GM19324 (cell line): ENCODE data around the gene YPEL4.

Experiments
- ATAC-seq: cut with Tn5 transposase; IDR thresholded peaks from one replicate; pipeline ENCODE4 v1.9.1; 2021; ENCODE audit warnings: mild to moderate bottlenecking, moderate library complexity; ENCODE audit not compliant: unreplicated experiment, low FRiP score

The YPEL4 gene

GRCh38 chr11:57634311-57634710 lies 15.4 kb downstream of the YPEL4 start:
- no peak for ATAC-seq

DNA sequence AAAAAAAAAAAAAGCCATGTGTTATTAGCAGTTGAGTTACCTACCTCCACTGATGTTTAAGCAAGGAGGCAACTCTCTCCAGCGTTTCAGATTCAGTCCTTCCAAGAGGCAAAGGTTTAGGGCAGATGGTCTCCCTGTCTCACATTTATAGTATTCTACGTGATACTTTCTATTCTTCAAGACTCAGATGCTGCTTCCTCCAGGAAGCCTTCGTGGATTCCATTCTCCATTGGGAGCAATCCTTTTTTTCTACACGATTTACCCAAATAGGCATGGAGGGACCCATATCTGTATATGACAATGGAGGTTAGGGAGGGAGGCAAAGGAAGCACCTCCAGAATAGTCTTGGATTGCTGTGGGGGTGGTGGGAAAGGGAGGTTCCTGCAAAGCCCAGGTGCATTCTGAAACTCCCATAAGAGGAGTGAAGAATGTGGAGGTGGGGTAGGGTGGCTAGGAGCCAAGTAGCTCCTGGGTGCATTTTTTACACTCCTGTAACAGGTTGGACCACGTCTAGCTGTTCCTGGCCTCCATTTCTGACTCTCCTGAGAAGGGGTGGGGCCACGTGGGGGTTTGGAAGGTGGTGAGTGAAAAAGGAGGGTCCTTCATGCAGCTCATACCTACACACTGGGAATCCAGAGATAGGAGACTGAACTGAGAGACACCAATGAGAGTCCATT lies 16.2 kb downstream of the YPEL4 start:
- no peak for ATAC-seq

DNA sequence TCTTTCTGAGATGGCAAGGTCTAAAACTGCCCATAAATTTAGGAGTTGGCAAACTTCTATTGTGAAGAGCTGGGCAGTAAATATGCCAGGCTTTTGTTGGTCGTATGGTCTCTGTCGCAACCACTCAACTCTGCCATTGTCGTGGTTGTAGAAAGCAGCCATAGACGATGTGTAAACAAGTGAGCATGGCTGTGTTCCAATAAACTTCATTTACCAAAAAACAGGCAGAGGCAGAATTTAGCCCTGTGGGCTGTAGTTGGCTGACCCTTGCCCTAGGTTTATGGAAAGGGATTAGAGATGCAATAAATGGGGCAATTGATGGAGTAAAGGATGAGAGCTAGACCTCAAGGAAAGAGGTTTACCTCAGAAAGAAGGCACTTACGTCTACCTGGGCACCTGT lies 17.6 kb downstream of the YPEL4 start:
- no peak for ATAC-seq

DNA sequence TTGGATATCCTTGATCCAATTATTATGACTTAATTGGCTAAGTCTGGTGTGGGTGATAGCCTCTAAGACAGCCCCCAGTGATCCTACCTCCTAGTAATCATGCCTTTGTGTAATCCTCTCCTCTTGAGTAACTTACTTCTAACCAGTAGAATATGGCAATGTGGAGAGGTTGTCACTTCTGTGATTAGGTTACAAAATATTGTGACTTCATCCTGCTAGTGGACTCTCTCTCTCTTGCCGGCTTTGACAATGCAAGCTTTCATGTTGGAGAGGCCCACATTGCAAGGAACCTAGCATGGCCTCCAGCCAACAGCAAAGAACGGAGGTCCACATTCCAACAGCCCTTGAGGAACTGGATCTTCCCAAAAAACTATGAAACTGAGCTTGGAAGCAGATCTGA lies 19.5 kb downstream of the YPEL4 start:
- no peak for ATAC-seq

GRCh38 chr11:57626895-57627294 lies 22.8 kb downstream of the YPEL4 start:
- ATAC-seq = no peak

DNA sequence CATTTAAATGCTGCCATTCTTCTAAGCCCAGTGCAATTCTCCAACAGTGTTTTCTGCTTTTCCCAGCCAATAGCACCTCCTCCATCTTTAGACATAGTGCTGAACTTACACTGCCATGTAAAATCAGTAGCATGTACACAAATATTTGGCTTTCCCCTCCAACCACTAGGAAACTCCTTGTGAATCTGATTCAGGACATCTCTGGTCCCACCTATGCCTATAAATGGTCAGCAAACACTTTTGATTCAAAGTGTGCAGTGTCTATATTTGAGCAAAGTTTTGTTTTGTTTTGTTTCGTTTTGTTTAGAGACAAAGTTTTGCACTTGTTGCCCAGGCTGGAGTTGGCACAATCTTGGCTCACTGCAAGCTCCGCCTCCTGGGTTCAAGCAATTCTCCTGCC lies 24.8 kb downstream of the YPEL4 start:
- ATAC-seq = no peak

- no peak for ATAC-seq
Observed at GRCh38 chr11:57622263-57622662, 27.4 kb downstream of the YPEL4 start.

DNA sequence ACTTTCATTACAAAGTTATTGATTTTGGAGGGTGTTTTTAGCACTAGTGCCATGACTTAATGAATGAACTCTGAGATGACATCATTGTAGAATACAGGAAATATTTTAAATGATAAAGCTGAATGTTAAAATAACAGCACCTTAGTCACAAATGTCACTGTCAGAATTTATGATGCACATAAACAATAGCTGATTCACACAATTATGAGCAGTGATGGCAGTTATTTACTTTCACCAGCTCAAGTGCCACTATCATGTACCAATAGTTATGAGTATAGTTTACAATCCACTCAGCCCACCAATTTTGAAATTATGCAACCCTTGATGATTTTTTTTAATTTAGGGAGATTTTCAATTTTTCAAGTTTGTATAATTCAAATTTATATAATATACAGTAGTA lies 29.2 kb downstream of the YPEL4 start:
- no peak for ATAC-seq

DNA sequence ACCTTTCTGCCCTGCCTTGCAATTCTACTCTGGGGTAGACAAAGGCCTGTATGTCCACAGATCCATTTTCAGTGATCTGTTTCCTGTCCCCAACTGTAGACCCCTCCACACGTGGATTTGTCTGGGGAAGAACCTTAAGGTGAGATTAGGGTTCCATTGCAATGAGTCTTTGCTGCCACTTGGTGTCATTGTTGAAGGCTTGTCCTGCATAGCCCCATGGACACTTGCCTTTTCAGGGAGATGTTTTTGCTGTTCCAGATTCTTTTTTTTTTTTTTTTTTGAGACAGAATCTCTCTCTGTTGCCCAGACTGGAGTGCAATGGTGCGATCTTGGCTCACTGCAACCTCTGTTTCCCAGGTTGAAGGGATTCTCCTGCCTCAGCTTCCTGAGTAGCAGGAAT lies 30.4 kb downstream of the YPEL4 start:
- ATAC-seq = no peak

DNA sequence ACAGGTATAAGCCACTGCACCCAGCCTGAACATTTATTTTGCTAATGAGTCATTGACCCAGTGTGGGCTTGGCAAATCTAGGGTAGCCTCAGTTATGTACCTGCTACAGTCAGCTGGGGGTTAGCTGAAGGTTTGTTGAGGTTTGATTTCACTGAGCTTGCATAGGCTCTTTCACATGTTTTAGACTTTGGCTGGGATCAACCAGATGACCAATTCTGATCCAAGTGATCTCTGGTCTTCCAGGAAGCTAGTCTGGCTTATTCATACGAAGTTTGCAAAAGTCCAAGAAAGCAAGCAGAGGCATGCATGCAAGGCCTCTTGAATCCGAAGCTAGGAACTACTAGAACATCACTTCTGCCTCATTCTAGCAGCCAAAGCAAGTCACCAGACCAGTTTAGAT lies 31.3 kb downstream of the YPEL4 start:
- ATAC-seq = no peak

- ATAC-seq = no peak
Observed at GRCh38 chr11:57616595-57616994, 33.1 kb downstream of the YPEL4 start.

GRCh38 chr11:57615308-57615707 lies 34.4 kb downstream of the YPEL4 start:
- no peak for ATAC-seq

DNA sequence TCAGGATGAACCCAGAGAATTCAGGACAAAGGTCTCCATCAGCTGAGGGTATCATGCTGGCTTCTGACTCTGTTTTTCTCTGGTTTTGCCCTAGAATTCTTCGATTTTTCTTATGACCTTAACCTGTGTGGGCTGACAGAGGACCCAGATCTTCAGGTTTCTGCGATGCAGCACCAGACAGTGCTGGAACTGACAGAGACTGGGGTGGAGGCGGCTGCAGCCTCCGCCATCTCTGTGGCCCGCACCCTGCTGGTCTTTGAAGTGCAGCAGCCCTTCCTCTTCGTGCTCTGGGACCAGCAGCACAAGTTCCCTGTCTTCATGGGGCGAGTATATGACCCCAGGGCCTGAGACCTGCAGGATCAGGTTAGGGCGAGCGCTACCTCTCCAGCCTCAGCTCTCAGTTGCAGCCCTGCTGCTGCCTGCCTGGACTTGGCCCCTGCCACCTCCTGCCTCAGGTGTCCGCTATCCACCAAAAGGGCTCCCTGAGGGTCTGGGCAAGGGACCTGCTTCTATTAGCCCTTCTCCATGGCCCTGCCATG lies 35.4 kb downstream of the YPEL4 start:
- ATAC-seq = no peak

- no peak for ATAC-seq
Observed at GRCh38 chr11:57610170-57610569, 39.5 kb downstream of the YPEL4 start.

DNA sequence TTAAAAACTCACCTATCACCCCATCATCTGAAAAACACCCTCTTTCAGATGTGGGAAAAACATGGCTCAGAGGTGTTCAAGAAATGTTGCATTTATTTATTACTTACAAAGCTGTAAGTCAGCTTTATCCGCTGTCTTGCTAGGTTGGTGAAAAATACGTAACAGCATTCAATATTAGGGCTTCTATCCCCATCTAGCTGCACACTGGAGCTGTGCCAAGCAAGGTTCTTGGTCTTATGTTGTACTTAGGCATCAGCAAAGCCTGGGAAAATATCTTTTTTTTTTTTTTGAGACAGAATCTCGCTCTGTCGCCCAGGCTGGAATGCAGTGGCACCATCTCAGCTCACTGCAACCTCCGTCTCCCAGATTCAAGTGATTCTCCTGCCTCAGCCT lies 44.7 kb downstream of the YPEL4 start:
- no peak for ATAC-seq

GRCh38 chr11:57604296-57605027 lies 45.2 kb downstream of the YPEL4 start:
- ATAC-seq = no peak

DNA sequence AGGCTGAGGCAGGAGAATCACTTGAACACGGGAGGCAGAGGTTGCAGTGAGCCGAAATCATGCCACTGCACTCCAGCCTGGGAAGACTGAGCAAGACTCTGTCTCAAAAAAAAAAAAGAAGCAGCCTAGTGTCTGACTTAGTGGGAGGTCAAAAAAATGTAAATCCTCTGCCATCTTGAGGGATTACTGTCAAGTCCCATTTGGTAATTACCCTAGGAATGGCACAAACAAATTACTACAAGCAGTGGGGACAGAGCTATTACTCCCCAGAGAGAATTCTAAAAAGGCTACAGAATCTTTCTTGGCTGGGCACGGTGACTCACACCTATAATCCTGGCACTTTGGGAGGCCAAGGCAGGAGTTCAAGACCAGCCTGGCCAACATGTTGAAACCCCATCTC lies 48.4 kb downstream of the YPEL4 start:
- no peak for ATAC-seq

DNA sequence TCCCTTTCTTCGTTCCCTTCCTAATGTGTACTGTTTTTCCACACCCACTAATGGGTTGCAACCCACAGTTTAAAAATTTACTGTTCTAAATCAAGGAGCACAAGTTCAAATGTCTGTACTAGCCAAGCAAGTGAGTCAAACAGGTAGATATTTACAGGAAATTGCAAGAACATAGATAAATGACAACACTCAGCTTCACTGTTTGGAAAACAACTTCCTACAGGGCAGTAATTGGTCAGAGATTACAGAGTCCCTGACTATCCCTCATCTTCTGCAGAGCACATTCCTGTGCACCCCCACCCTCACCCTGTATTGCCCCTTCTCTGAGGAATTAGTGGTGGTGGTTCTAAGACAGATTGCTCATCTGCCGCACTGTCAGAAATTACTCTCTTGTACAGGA lies 50.3 kb downstream of the YPEL4 start:
- ATAC-seq = no peak

GRCh38 chr11:57598831-57599155 lies 50.9 kb downstream of the YPEL4 start:
- no peak for ATAC-seq

GRCh38 chr11:57597916-57598830 lies 51.5 kb downstream of the YPEL4 start:
- no peak for ATAC-seq

GRCh38 chr11:57597461-57597915 lies 52.2 kb downstream of the YPEL4 start, which contains the start of gene SERPING1:
Gene SERPING1 (plus strand): TSS chr11:57597685. CDS start chr11:57598271, 586 bp downstream.
- ATAC-seq = no peak
